DOHH2 (cell line): Measurements from ENCODE around the gene ROCK2.

Source experiments
- EZH2phosphoT487 ChIP-seq: fragments of 200-600 bp; sonication (generic); IDR thresholded peaks from 2 replicates; pipeline ENCODE4 v1.6.1; 2017; ENCODE audit warnings: borderline replicate concordance, mild to moderate bottlenecking, antibody characterized with exemption, low read length, moderate library complexity, mixed read lengths
- TF ChIP-seq, protein P1 (sequence below): fragments of 200-600 bp; sonication (generic); IDR thresholded peaks from one replicate; pipeline ENCODE4 v1.5.1; 2014; ENCODE audit warnings: antibody characterized with exemption, mild to moderate bottlenecking, low read depth, low read length; ENCODE audit not compliant: poor library complexity, severe bottlenecking

DNA sequence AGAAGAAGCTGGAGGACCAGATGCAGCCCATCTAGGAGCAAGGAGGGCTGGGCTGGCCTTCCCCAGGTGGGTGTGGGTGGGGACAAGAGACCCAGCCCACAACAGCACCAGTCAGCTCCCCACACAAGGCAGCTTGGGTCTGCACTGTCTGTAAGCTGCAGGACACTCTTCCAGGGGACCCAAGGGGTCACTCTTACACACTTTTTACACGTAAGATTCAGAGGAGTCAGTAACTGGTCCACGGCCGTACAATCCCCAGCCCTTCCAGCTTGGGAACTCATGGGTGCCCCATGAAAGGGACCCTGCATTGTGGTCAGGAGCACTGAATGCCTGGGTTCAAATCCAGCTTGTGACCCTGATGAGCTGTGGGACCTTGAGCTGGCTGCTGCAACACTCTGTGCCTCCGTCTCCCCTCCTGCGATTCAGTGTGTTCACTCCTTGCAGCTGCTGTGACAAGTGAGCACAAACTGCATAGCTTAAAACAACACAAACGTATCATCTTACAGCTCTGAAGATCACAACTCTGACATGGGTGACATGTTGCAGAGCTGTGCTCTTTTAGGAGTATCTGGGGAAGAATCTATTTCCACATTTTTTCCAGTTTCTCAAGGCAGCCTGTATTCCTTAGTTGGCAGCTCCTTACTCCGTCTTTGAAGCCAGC lies 200.2 kb downstream of the ROCK2 start:
- TF ChIP-seq, protein P1, sequence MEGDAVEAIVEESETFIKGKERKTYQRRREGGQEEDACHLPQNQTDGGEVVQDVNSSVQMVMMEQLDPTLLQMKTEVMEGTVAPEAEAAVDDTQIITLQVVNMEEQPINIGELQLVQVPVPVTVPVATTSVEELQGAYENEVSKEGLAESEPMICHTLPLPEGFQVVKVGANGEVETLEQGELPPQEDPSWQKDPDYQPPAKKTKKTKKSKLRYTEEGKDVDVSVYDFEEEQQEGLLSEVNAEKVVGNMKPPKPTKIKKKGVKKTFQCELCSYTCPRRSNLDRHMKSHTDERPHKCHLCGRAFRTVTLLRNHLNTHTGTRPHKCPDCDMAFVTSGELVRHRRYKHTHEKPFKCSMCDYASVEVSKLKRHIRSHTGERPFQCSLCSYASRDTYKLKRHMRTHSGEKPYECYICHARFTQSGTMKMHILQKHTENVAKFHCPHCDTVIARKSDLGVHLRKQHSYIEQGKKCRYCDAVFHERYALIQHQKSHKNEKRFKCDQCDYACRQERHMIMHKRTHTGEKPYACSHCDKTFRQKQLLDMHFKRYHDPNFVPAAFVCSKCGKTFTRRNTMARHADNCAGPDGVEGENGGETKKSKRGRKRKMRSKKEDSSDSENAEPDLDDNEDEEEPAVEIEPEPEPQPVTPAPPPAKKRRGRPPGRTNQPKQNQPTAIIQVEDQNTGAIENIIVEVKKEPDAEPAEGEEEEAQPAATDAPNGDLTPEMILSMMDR: no peak
- TF ChIP-seq EZH2phosphoT487: no peak
